Thyroid gland (tissue), 4 donors: ENCODE data around the gene PRR27.

Experiments
- CTCF ChIP-seq, 6 experiments: fragments of 200-600 bp in 3 of 6; fragments of 450-650 bp in 3 of 6; sonication (generic) in 3 of 6; IDR thresholded peaks; one replicate each; pipeline ENCODE4 v1.5.1; 2016 to 2019; ENCODE audit warnings: antibody characterized with exemption in 6 of 6, mild to moderate bottlenecking in 2 of 6, inconsistent platforms in 1 of 6, moderate library complexity in 1 of 6
- POLR2A ChIP-seq, 2 donors: fragments of 450-650 bp; IDR thresholded peaks; one replicate each; pipeline ENCODE4 v1.6.1; 2017; ENCODE audit warnings: antibody characterized with exemption in 2 of 2, mild to moderate bottlenecking in 2 of 2, moderate library complexity in 1 of 2

- TF ChIP-seq CTCF (IDR thresholded peaks at IDR 0.05) (no peak), POLR2A (IDR thresholded peaks at IDR 0.05) (no peak)
These were observed 33.7 kb upstream of the PRR27 start for GRCh38 chr4:70120323-70120722.
